Upper lobe of right lung (tissue), 1 donor: ENCODE results near the gene SLC9A3. TPM values are rescaled to one million over a fixed set of nuclear protein-coding genes. Genes with fewer than 3 reads are reported as not detected.

Source experiments
- ATAC-seq: fragments of 200-7000 bp; cut with Tn5 transposase; one replicate; pipeline ENCODE4 v1.9.1; 2020; ENCODE audit warnings: mild to moderate bottlenecking, moderate library complexity
- DNase-seq: peaks from one replicate; pipeline ENCODE4 v3.0.0-alpha.2; 2020
- H3K27ac ChIP-seq: fragments of 200-600 bp; one replicate; pipeline ENCODE4 v1.8.0; 2022
- H3K27me3 ChIP-seq: fragments of 200-600 bp; one replicate; pipeline ENCODE4 v1.8.0; 2022; ENCODE audit warnings: mild to moderate bottlenecking
- H3K36me3 ChIP-seq: fragments of 200-600 bp; one replicate; pipeline ENCODE4 v1.8.0; 2022
- H3K4me1 ChIP-seq: fragments of 200-600 bp; one replicate; pipeline ENCODE4 v1.8.0; 2022
- H3K4me3 ChIP-seq: fragments of 200-600 bp; one replicate; pipeline ENCODE4 v1.8.0; 2022; ENCODE audit warnings: mild to moderate bottlenecking
- H3K9me3 ChIP-seq: fragments of 200-600 bp; one replicate; pipeline ENCODE4 v1.8.0; 2022
- intact Hi-C: fragments of 100-400 bp; cut with DNase I; formaldehyde crosslinking; loops from one replicate; pipeline ENCODE4 v1.11.0; 2022
- microRNA-seq: library from miRNA; unstranded; fragments of <30 nt; microRNA quantifications from one replicate; pipeline ENCODE4 v1.2.0, GENCODE V29; 2020; ENCODE audit warnings: borderline microRNAs expressed
- total RNA-seq: library from RNA; stranded (reverse); fragmentation: NEBNext Ultra II Directional; extraction: Animal tissue kit (Norgen Biotek cat#: 25700); gene quantifications from one replicate; pipeline ENCODE4 v1.2.1, GENCODE V29; 2021
- TF ChIP-seq, protein P1 (sequence below): fragments of 200-600 bp; IDR thresholded peaks from one replicate; pipeline ENCODE4 v1.8.0; 2022; ENCODE audit warnings: antibody characterized with exemption
- donor health status: DM: no; HTN: yes; CAD: no; lungs with severe emphysema.

SLC9A3 gene
- total RNA-seq, 1 donor from 2014 or later = 1.0 TPM

DNA sequence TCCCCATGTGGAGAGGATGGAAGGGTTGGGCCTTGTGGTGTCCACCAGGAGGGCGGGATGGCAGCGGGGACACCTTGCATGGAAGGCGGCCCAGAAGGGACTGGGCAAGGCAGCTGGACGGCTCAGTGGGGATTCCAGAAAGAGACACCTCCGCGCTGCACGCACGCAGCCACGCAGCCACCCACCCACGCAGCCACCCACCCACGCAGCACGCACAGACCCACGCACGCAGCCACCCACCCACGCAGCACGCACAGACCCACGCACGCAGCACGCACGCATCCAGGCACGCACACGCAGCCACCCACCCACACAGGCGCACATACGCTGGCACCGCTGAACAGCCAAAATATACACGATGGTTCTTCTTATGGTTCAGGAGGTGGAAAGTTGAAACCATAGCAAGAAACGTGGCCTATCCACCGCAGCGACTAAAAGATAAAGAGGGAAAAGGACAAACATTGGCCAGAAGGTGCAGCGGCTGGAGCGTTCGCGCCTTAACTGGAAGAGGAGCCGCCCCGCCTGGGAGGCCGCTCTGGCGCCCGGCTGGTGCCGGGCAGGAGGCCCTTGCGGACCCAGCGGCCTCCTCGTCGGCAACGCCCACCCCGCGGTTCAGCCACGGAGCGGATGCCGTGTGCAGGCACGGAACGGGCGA, 103.5 kb downstream of the SLC9A3 start:
- Histone ChIP-seq H3K9me3 (no peaks in the 10 kb centered on the region), H3K36me3 (no peaks in the 10 kb centered on the region), H3K4me1 (peaks cover 4% of the 10 kb centered on the region), H3K27me3 (no peaks in the 10 kb centered on the region), H3K4me3 (no peak overlapping the region), H3K27ac (no peak overlapping the region)
- no peak for ATAC-seq
- TF ChIP-seq, protein P1, sequence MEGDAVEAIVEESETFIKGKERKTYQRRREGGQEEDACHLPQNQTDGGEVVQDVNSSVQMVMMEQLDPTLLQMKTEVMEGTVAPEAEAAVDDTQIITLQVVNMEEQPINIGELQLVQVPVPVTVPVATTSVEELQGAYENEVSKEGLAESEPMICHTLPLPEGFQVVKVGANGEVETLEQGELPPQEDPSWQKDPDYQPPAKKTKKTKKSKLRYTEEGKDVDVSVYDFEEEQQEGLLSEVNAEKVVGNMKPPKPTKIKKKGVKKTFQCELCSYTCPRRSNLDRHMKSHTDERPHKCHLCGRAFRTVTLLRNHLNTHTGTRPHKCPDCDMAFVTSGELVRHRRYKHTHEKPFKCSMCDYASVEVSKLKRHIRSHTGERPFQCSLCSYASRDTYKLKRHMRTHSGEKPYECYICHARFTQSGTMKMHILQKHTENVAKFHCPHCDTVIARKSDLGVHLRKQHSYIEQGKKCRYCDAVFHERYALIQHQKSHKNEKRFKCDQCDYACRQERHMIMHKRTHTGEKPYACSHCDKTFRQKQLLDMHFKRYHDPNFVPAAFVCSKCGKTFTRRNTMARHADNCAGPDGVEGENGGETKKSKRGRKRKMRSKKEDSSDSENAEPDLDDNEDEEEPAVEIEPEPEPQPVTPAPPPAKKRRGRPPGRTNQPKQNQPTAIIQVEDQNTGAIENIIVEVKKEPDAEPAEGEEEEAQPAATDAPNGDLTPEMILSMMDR = no peak
- DNase-seq = peak; percentile 52
- intact Hi-C loops = no loop called here

Small RNA genes within 50 kb of the gene (microRNA-seq; reads per million reads assigned to microRNA genes)
- gene MIR4456 = not detected

Other genes with a start within 250 kb of the SLC9A3 start
- 11.3 TPM for gene AHRR, start 202.7 kb downstream of the SLC9A3 start, total RNA-seq
- 59.5 TPM for gene EXOC3, start 81.3 kb downstream of the SLC9A3 start, total RNA-seq
- 13.2 TPM for gene CEP72, start 87.9 kb upstream of the SLC9A3 start, total RNA-seq
- 16.1 TPM for gene TPPP, start 168.9 kb upstream of the SLC9A3 start, total RNA-seq